HEK293 (cell line): ENCODE results near the gene PCCA.

Experiments
- CTCF ChIA-PET: fragments of 350-600 bp; formaldehyde crosslinking; extraction: SDS; loops from one replicate; lab custom pipeline; 2021; ENCODE audit warnings: antibody characterized with exemption; lab: Yijun Ruan, JAX
- POLR2A ChIA-PET: fragments of 300-600 bp; formaldehyde crosslinking; extraction: SDS; loops from one replicate; lab custom pipeline; 2020; ENCODE audit warnings: antibody characterized with exemption, inconsistent platforms; lab: Yijun Ruan, JAX
- H3K27ac ChIP-seq: fragments of 200-500 bp; sonication (Bioruptor generic); 2 replicates; pipeline ENCODE4 v1.5.1; 2014; ENCODE audit warnings: low read depth, low read length, control low read depth, inconsistent platforms; ENCODE audit errors: extremely low read depth
- H3K36me3 ChIP-seq, 2 experiments: fragments of 200-500 bp in 1 of 2; sonication (Bioruptor generic) in 1 of 2; 1 replicate in 1 of 2; 2 replicates in 1 of 2; pipeline ENCODE4 v1.5.1; 2014 to 2017; ENCODE audit warnings: inconsistent platforms in 2 of 2, low read length in 2 of 2; ENCODE audit not compliant: control insufficient read depth in 2 of 2, insufficient read depth in 1 of 2
- H3K4me1 ChIP-seq: fragments of 200-500 bp; sonication (Bioruptor generic); 2 replicates; pipeline ENCODE4 v1.5.1; 2014; ENCODE audit warnings: mild to moderate bottlenecking, low read length, inconsistent platforms; ENCODE audit not compliant: control insufficient read depth, insufficient read depth
- H3K4me3 ChIP-seq: 2 replicates; pipeline ENCODE4 v1.5.1; 2011; ENCODE audit warnings: low read depth, mild to moderate bottlenecking, control low read depth, low read length, moderate library complexity
- H3K9me3 ChIP-seq: fragments of 200-500 bp; sonication (Bioruptor generic); 2 replicates; pipeline ENCODE4 v1.5.1; 2014; ENCODE audit warnings: low read depth, low read length, inconsistent platforms; ENCODE audit not compliant: control insufficient read depth, insufficient read depth
- BCL6B ChIP-seq: fragments of 450-650 bp; formaldehyde crosslinking; IDR thresholded peaks from 2 replicates; pipeline ENCODE4 v1.5.1; 2017; ENCODE audit warnings: missing biosample characterization, missing genetic modification characterization
- GLI2 ChIP-seq: fragments of 450-650 bp; formaldehyde crosslinking; IDR thresholded peaks from 2 replicates; pipeline ENCODE4; 2017; ENCODE audit warnings: missing biosample characterization, missing genetic modification characterization, low read depth, borderline replicate concordance
- GLI4 ChIP-seq: fragments of 450-650 bp; formaldehyde crosslinking; IDR thresholded peaks from 2 replicates; pipeline ENCODE4 v1.5.1; 2016; ENCODE audit warnings: missing biosample characterization, missing genetic modification characterization
- HOXD13 ChIP-seq: sonication (generic); formaldehyde crosslinking; IDR thresholded peaks from 2 replicates; pipeline ENCODE4 v1.8.0; 2022; ENCODE audit warnings: missing genetic modification reagents, borderline replicate concordance
- ZBTB49 ChIP-seq: fragments of 450-650 bp; formaldehyde crosslinking; IDR thresholded peaks from 2 replicates; pipeline ENCODE4 v1.5.1; 2016; ENCODE audit warnings: missing biosample characterization, missing genetic modification characterization, low read depth
- ZNF121 ChIP-seq: fragments of 450-650 bp; formaldehyde crosslinking; IDR thresholded peaks from 2 replicates; pipeline ENCODE4 v1.5.1; 2016; ENCODE audit warnings: missing biosample characterization, missing genetic modification characterization
- ZNF169 ChIP-seq: fragments of 450-650 bp; formaldehyde crosslinking; IDR thresholded peaks from 2 replicates; pipeline ENCODE4 v1.5.1; 2016; ENCODE audit warnings: missing biosample characterization, missing genetic modification characterization
- ZNF280C ChIP-seq: fragments of 450-650 bp; formaldehyde crosslinking; IDR thresholded peaks from 2 replicates; pipeline ENCODE4 v1.5.1; 2016; ENCODE audit warnings: missing biosample characterization, missing genetic modification characterization
- ZNF416 ChIP-seq: fragments of 450-650 bp; formaldehyde crosslinking; IDR thresholded peaks from 2 replicates; pipeline ENCODE4 v1.5.1; 2016; ENCODE audit warnings: missing biosample characterization, missing genetic modification characterization
- ZNF555 ChIP-seq: fragments of 450-650 bp; formaldehyde crosslinking; conservative IDR thresholded peaks from 2 replicates; pipeline ENCODE4 v1.5.1; 2017; ENCODE audit warnings: missing biosample characterization, mild to moderate bottlenecking, missing genetic modification characterization, inconsistent platforms
- ZNF585B ChIP-seq: fragments of 450-650 bp; formaldehyde crosslinking; IDR thresholded peaks from 2 replicates; pipeline ENCODE4 v1.5.1; 2016; ENCODE audit warnings: missing biosample characterization, missing genetic modification characterization
- ZNF623 ChIP-seq: fragments of 450-650 bp; formaldehyde crosslinking; IDR thresholded peaks from 2 replicates; pipeline ENCODE4 v1.5.1; 2016; ENCODE audit warnings: missing biosample characterization, missing genetic modification characterization
- ZNF701 ChIP-seq: fragments of 450-650 bp; formaldehyde crosslinking; IDR thresholded peaks from 2 replicates; pipeline ENCODE4 v1.5.1; 2016; ENCODE audit warnings: missing biosample characterization, missing genetic modification characterization
- ZNF707 ChIP-seq: fragments of 450-650 bp; formaldehyde crosslinking; IDR thresholded peaks from 2 replicates; pipeline ENCODE4 v1.5.1; 2016; ENCODE audit warnings: missing biosample characterization, missing genetic modification characterization

Gene PCCA

GRCh38 chr13:100438059-100438788, 349.3 kb downstream of the PCCA start:
- no peaks in the 10 kb centered on the region for H3K9me3 ChIP-seq
- no peak overlapping the region for H3K27ac ChIP-seq
- no peaks in the 10 kb centered on the region for H3K36me3 ChIP-seq
- ChIA-PET POLR2A (no interaction called here), CTCF (interaction anchor here (0.6 kb wide), 1 partner anchor 37 kb away, joined by 3 read pairs; no protein-coding TSS in a partner anchor)
- H3K4me3 ChIP-seq = no peak overlapping the region
- H3K4me1 ChIP-seq = no peaks in the 10 kb centered on the region
- no peak for TF ChIP-seq ZNF169
- TF ChIP-seq ZNF121 (tag by site-specific recombination) = 0 out of 2 replicates have a peak, but pooled peaks have one; percentile 38

- POLR2A ChIA-PET = no interaction called here
Observed at GRCh38 chr13:100439247-100439970, 350.5 kb downstream of the PCCA start.

More at GRCh38 chr13:100439247-100439970, 350.5 kb downstream of the PCCA start:
- Histone ChIP-seq H3K9me3 (no peaks in the 10 kb centered on the region), H3K36me3 (no peaks in the 10 kb centered on the region), H3K27ac (no peak overlapping the region), H3K4me1 (no peaks in the 10 kb centered on the region), H3K4me3 (no peak overlapping the region)
- TF ChIP-seq ZNF280C (tag by site-specific recombination) (no peak), GLI2 (tag by site-specific recombination) (no peak), ZNF555 (tag by site-specific recombination) (no peak), ZNF416 (tag by site-specific recombination) (no peak), HOXD13 (CRISPR knock-in tag) (no peak), ZNF701 (tag by site-specific recombination) (no peak), GLI4 (tag by site-specific recombination) (no peak), BCL6B (tag by site-specific recombination) (no peak), ZNF623 (tag by site-specific recombination) (no peak), ZBTB49 (tag by site-specific recombination) (no peak), ZNF585B (tag by site-specific recombination) (no peak), ZNF707 (tag by site-specific recombination) (no peak)
- CTCF ChIA-PET = interaction anchor here (0.6 kb wide), 1 partner anchor 69 kb away, joined by 3 read pairs; no protein-coding TSS in a partner anchor
